ENCODE data around the gene PDAP1.
"Not testable (repeated sequence)": the region's sequence is repeated elsewhere in the genome, so short reads cannot be mapped to it uniquely, and the experiment has no call there.

PDAP1 gene

GRCh38 chr7:99375070-99375807 lies 33.2 kb downstream of the PDAP1 start:
- DNase-seq (ENCODE audit: low read depth) = no peak

GRCh38 chr7:99374111-99375064 lies 34.0 kb downstream of the PDAP1 start, which contains the start of gene ARPC1B:
Gene ARPC1B, plus strand, starts transcription at chr7:99374730. Its CDS starts 10,985 bp downstream, at chr7:99385715.
- peak; percentile 71 for DNase-seq (ENCODE audit: low read depth)

- DNase-seq (ENCODE audit: low read depth) = no peak
Observed at GRCh38 chr7:99373091-99374066, 35.0 kb downstream of the PDAP1 start.

- DNase-seq (ENCODE audit: low read depth) = no peak
Observed at GRCh38 chr7:99372275-99373090, 35.9 kb downstream of the PDAP1 start.

- no peak for DNase-seq (ENCODE audit: low read depth)
Observed at GRCh38 chr7:99371376-99371920, 36.9 kb downstream of the PDAP1 start.

- no peak for DNase-seq (ENCODE audit: low read depth)
Observed at GRCh38 chr7:99369767-99370391, 38.5 kb downstream of the PDAP1 start.

- no peak for DNase-seq (ENCODE audit: low read depth)
Observed at GRCh38 chr7:99368750-99369389, 39.5 kb downstream of the PDAP1 start.

- DNase-seq (ENCODE audit: low read depth) = no peak
Observed at GRCh38 chr7:99366646-99367045, 41.8 kb downstream of the PDAP1 start.

- DNase-seq (ENCODE audit: low read depth) = peak; percentile 54
Observed at GRCh38 chr7:99365318-99366141, 42.9 kb downstream of the PDAP1 start.

- no peak for DNase-seq (ENCODE audit: low read depth)
Observed at GRCh38 chr7:99363286-99363685, 45.1 kb downstream of the PDAP1 start.

GRCh38 chr7:99362801-99363200 lies 45.6 kb downstream of the PDAP1 start:
- DNase-seq (ENCODE audit: low read depth) = no peak

- DNase-seq (ENCODE audit: low read depth) = no peak
Observed at GRCh38 chr7:99359465-99360154, 48.8 kb downstream of the PDAP1 start.

- DNase-seq (ENCODE audit: low read depth) = not testable (repeated sequence)
Observed at GRCh38 chr7:99358521-99358920, 49.9 kb downstream of the PDAP1 start.

GRCh38 chr7:99357701-99358490 lies 50.5 kb downstream of the PDAP1 start:
- DNase-seq (ENCODE audit: low read depth) = no peak

- DNase-seq (ENCODE audit: low read depth) = no peak
Observed at GRCh38 chr7:99355098-99355497, 53.3 kb downstream of the PDAP1 start.

- no peak for DNase-seq (ENCODE audit: low read depth)
Observed at GRCh38 chr7:99352247-99352646, 56.1 kb downstream of the PDAP1 start.

GRCh38 chr7:99350641-99351040 lies 57.8 kb downstream of the PDAP1 start:
- not testable (repeated sequence) for DNase-seq (ENCODE audit: low read depth)
